Measurements from ENCODE around the gene ATP11C.
"Not testable (repeated sequence)": the region's sequence is repeated elsewhere in the genome, so short reads cannot be mapped to it uniquely, and the experiment has no call there.

ATP11C gene

GRCh38 chrX:139692908-139693307 is 239.9 kb downstream of the ATP11C start:
- no peak for DNase-seq

GRCh38 chrX:139692506-139692849 is 240.4 kb downstream of the ATP11C start:
- no peak for DNase-seq

GRCh38 chrX:139691843-139692505 is 240.9 kb downstream of the ATP11C start:
- DNase-seq, result no peak

- no peak for DNase-seq
These were observed 241.4 kb downstream of the ATP11C start for GRCh38 chrX:139691493-139691842.

GRCh38 chrX:139685175-139685574 is 247.7 kb downstream of the ATP11C start:
- DNase-seq, result not testable (repeated sequence)

GRCh38 chrX:139680356-139680755 is 252.5 kb downstream of the ATP11C start:
- DNase-seq, result no peak
